Neural cell (in vitro differentiated cells): ENCODE results near the gene ACSS1. TPM values are rescaled to one million over a fixed set of nuclear protein-coding genes. Genes with fewer than 3 reads are reported as not detected.

Experiments
- H2AFZ ChIP-seq: fragments of 200-600, 300-800 bp; sonication (generic), shearing (Covaris generic); 2 replicates; pipeline ENCODE4 v1.6.0; 2014; ENCODE audit warnings: low read depth, mild to moderate bottlenecking, antibody characterized with exemption, low read length, moderate library complexity
- H3F3A ChIP-seq: fragments of 200-600 bp; shearing (Covaris generic); 2 replicates; pipeline ENCODE4 v1.6.1; 2016; ENCODE audit warnings: mild to moderate bottlenecking, moderate library complexity, mixed read lengths, antibody characterized with exemption, low read length; ENCODE audit not compliant: insufficient read depth, poor library complexity, severe bottlenecking
- H3K27ac ChIP-seq: fragments of 200-600, 300-800 bp; sonication (generic), shearing (Covaris generic); 2 replicates; pipeline ENCODE4 v1.5.1; 2014; ENCODE audit warnings: mild to moderate bottlenecking, low read length, moderate library complexity
- H3K27me3 ChIP-seq: fragments of 300-800, 200-600 bp; sonication (generic), shearing (Covaris generic); 2 replicates; pipeline ENCODE4 v1.6.0; 2014; ENCODE audit warnings: mild to moderate bottlenecking, low read depth, low read length, moderate library complexity; ENCODE audit not compliant: insufficient read depth
- H3K36me3 ChIP-seq: fragments of 300-800, 200-600 bp; sonication (generic), shearing (Covaris generic); 2 replicates; pipeline ENCODE4 v1.5.1; 2014; ENCODE audit warnings: mild to moderate bottlenecking, antibody characterized with exemption, low read length, moderate library complexity; ENCODE audit not compliant: insufficient read depth
- H3K4me2 ChIP-seq: fragments of 300-800, 200-600 bp; sonication (generic), shearing (Covaris generic); 2 replicates; pipeline ENCODE4 v1.6.0; 2014; ENCODE audit warnings: mild to moderate bottlenecking, low read length
- H3K4me3 ChIP-seq: fragments of 300-800, 200-600 bp; sonication (generic), shearing (Covaris generic); 2 replicates; pipeline ENCODE4 v1.5.1; 2014; ENCODE audit warnings: mild to moderate bottlenecking, low read length, moderate library complexity
- H3K79me2 ChIP-seq: fragments of 200-600 bp; shearing (Covaris generic); replicated peaks from 2 replicates; pipeline ENCODE4 v1.6.0; 2014; ENCODE audit warnings: mild to moderate bottlenecking, low read length, moderate library complexity; ENCODE audit not compliant: insufficient read depth
- H3K9ac ChIP-seq: fragments of 300-800, 200-600 bp; sonication (generic), shearing (Covaris generic); 2 replicates; pipeline ENCODE4 v1.6.1; 2016; ENCODE audit warnings: mild to moderate bottlenecking, low read length, mixed read lengths
- H3K9me2 ChIP-seq: fragments of 200-600 bp; shearing (Covaris generic); 2 replicates; pipeline ENCODE4 v1.6.1; 2016; ENCODE audit warnings: mild to moderate bottlenecking, low read length, mixed read lengths; ENCODE audit not compliant: insufficient read depth
- H3K9me3 ChIP-seq: fragments of 200-600, 300-800 bp; sonication (generic), shearing (Covaris generic); 2 replicates; pipeline ENCODE4 v1.6.1; 2016; ENCODE audit warnings: mild to moderate bottlenecking, mixed run types, low read length, moderate library complexity, mixed read lengths
- H4K20me1 ChIP-seq: fragments of 200-600 bp; shearing (Covaris generic); 2 replicates; pipeline ENCODE4 v1.6.1; 2016; ENCODE audit warnings: mild to moderate bottlenecking, mixed run types; ENCODE audit not compliant: insufficient read depth
- CTCF ChIP-seq: fragments of 450-650 bp; IDR thresholded peaks from 2 replicates; pipeline ENCODE4 v1.5.1; 2014; ENCODE audit warnings: antibody characterized with exemption, mild to moderate bottlenecking, moderate library complexity; ENCODE audit not compliant: poor library complexity, severe bottlenecking
- EP300 ChIP-seq: fragments of 450-650 bp; conservative IDR thresholded peaks from 2 replicates; pipeline ENCODE4 v1.6.1; 2014; ENCODE audit warnings: antibody characterized with exemption, mild to moderate bottlenecking, moderate library complexity; ENCODE audit not compliant: poor library complexity, severe bottlenecking
- EZH2 ChIP-seq: fragments of 200-600, 300-800 bp; shearing (Covaris generic), sonication (generic); IDR thresholded peaks from 2 replicates; pipeline ENCODE4 v1.6.1; 2014; ENCODE audit warnings: antibody characterized with exemption, low read length, borderline replicate concordance, mild to moderate bottlenecking; ENCODE audit not compliant: insufficient read depth, poor library complexity, severe bottlenecking
- MXI1 ChIP-seq: fragments of 450-650 bp; conservative IDR thresholded peaks from 2 replicates; pipeline ENCODE4 v1.6.1; 2014; ENCODE audit warnings: antibody characterized with exemption, mild to moderate bottlenecking; ENCODE audit not compliant: poor library complexity, severe bottlenecking
- POLR2AphosphoS5 ChIP-seq: IDR thresholded peaks from 2 replicates; pipeline ENCODE4 v1.6.1; 2012
- RAD21 ChIP-seq: fragments of 450-650 bp; conservative IDR thresholded peaks from 2 replicates; pipeline ENCODE4 v1.6.1; 2014; ENCODE audit warnings: antibody characterized with exemption, mild to moderate bottlenecking, moderate library complexity
- REST ChIP-seq: IDR thresholded peaks from 2 replicates; pipeline ENCODE4 v1.6.1; 2012; ENCODE audit warnings: borderline replicate concordance
- SMC3 ChIP-seq: fragments of 450-650 bp; conservative IDR thresholded peaks from 2 replicates; pipeline ENCODE4 v1.6.1; 2014; ENCODE audit warnings: antibody characterized with exemption, mild to moderate bottlenecking, moderate library complexity; ENCODE audit not compliant: poor library complexity
- TAF1 ChIP-seq: IDR thresholded peaks from 2 replicates; pipeline ENCODE4 v1.6.1; 2012; ENCODE audit warnings: low read depth
- polyA plus RNA-seq: library from polyadenylated mRNA; depleted of rRNA; stranded (reverse); fragments of >200 nt; gene quantifications from 2 replicates; pipeline ENCODE4 v1.2.3, GENCODE V29; 2014

Gene ACSS1
- polyA plus RNA-seq, 1 donor from 2014 or later: not detected

GRCh38 chr20:24985802-24986201, 72.1 kb downstream of the ACSS1 start:
- Histone ChIP-seq H3F3A (no peaks in the 10 kb centered on the region), H3K27ac (no peak overlapping the region), H4K20me1 (no peaks in the 10 kb centered on the region), H3K36me3 (peaks cover 2% of the 10 kb centered on the region), H2AFZ (no peak overlapping the region), H3K4me2 (no peak overlapping the region), H3K4me3 (no peak overlapping the region), H3K9ac (no peak overlapping the region), H3K9me2 (no peaks in the 10 kb centered on the region), H3K79me2 (peaks cover 32% of the 10 kb centered on the region), H3K27me3 (no peaks in the 10 kb centered on the region), H3K9me3 (no peaks in the 10 kb centered on the region)
- TF ChIP-seq REST (no peak), RAD21 (no peak)

- H3K27ac ChIP-seq: no peak overlapping the region
- H3F3A ChIP-seq: no peaks in the 10 kb centered on the region
- H3K9me3 ChIP-seq: peaks cover 5% of the 10 kb centered on the region
- H3K79me2 ChIP-seq: peaks cover 25% of the 10 kb centered on the region
- peaks cover 9% of the 10 kb centered on the region for H3K36me3 ChIP-seq
- TF ChIP-seq SMC3 (no peak), EZH2 (no peak), CTCF (no peak), MXI1 (no peak), POLR2AphosphoS5 (no peak), REST (no peak), TAF1 (no peak), EP300 (no peak)
- no peak overlapping the region for H3K4me2 ChIP-seq
- no peak overlapping the region for H3K9ac ChIP-seq
- no peaks in the 10 kb centered on the region for H4K20me1 ChIP-seq
- no peak overlapping the region for H2AFZ ChIP-seq
- H3K4me3 ChIP-seq: no peak overlapping the region
- H3K27me3 ChIP-seq: no peaks in the 10 kb centered on the region
- H3K9me2 ChIP-seq: no peaks in the 10 kb centered on the region
Measured at GRCh38 chr20:24984961-24985640, 72.8 kb downstream of the ACSS1 start.
